ENCODE results near the gene LGR5. TPM values are rescaled to one million over a fixed set of nuclear protein-coding genes. Genes with fewer than 3 reads are reported as not detected.
A peak's percentile ranks its signal among the peaks of the same experiment; 100 is the strongest.

The LGR5 gene
- total RNA-seq, 1 donor from 2014 or later = 1.5 TPM

DNA sequence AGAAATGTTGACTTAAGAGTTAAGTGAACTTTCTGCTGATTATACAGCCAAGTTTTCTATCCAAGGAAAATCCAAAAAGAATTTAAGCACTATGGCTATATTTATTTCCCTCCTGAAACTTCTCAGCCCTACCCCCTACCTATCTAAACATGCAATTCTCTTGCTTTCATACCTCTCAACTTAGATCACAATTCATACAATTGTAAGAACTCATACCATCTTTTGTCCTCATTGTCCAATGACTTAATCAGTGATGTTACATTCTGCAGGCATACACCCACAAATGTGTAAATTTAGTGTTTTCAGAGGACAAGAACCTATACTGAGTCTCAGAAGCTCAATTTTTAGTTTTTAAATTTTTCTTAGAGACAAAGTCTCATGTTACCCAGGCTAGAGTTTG, 161.9 kb downstream of the LGR5 start:
- H3K27me3 ChIP-seq = no peaks in the 10 kb centered on the region
- H3K4me3 ChIP-seq = no peak overlapping the region
- DNase-seq (ENCODE audit: low spot score in 2 of 2) = no peak
- H3K36me3 ChIP-seq = peaks cover 0 to 3% of the 10 kb centered on the region in 2 donors
- TF ChIP-seq, protein P1, sequence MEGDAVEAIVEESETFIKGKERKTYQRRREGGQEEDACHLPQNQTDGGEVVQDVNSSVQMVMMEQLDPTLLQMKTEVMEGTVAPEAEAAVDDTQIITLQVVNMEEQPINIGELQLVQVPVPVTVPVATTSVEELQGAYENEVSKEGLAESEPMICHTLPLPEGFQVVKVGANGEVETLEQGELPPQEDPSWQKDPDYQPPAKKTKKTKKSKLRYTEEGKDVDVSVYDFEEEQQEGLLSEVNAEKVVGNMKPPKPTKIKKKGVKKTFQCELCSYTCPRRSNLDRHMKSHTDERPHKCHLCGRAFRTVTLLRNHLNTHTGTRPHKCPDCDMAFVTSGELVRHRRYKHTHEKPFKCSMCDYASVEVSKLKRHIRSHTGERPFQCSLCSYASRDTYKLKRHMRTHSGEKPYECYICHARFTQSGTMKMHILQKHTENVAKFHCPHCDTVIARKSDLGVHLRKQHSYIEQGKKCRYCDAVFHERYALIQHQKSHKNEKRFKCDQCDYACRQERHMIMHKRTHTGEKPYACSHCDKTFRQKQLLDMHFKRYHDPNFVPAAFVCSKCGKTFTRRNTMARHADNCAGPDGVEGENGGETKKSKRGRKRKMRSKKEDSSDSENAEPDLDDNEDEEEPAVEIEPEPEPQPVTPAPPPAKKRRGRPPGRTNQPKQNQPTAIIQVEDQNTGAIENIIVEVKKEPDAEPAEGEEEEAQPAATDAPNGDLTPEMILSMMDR (IDR thresholded peaks at IDR 0.05) = no peak
- no peaks in the 10 kb centered on the region for H3K9me3 ChIP-seq
- H3K4me1 ChIP-seq = no peaks in the 10 kb centered on the region
- intact Hi-C loops (cut with DNase I) = no loop called here
- H3K27ac ChIP-seq = no peak overlapping the region

GRCh38 chr12:71602761-71603577, 163.4 kb downstream of the LGR5 start:
- H3K4me3 ChIP-seq = no peak overlapping the region
- intact Hi-C loops (cut with DNase I) = no loop called here
- no peak overlapping the region for H3K27ac ChIP-seq
- peaks cover 5 to 7% of the 10 kb centered on the region in 2 donors for H3K36me3 ChIP-seq
- no peaks in the 10 kb centered on the region for H3K9me3 ChIP-seq
- DNase-seq (ENCODE audit: low spot score in 2 of 2) = no peak
- no peaks in the 10 kb centered on the region for H3K27me3 ChIP-seq
- TF ChIP-seq, protein P1 (IDR thresholded peaks at IDR 0.05) = no peak
- no peaks in the 10 kb centered on the region for H3K4me1 ChIP-seq

GRCh38 chr12:71605039-71605438, 165.4 kb downstream of the LGR5 start:
- DNase-seq (ENCODE audit: low spot score in 2 of 2) = no peak
- Histone ChIP-seq H3K36me3 (peaks cover 17 to 25% of the 10 kb centered on the region in 2 donors), H3K4me3 (no peak overlapping the region), H3K4me1 (no peaks in the 10 kb centered on the region), H3K27ac (peak overlapping the region in 1 of 2 donors; percentile 17), H3K9me3 (no peaks in the 10 kb centered on the region), H3K27me3 (no peaks in the 10 kb centered on the region)
- TF ChIP-seq, protein P1 (IDR thresholded peaks at IDR 0.05) = no peak
- intact Hi-C loops (cut with DNase I) = no loop called here

GRCh38 chr12:71607494-71608330, 168.1 kb downstream of the LGR5 start:
- no peak overlapping the region for H3K4me3 ChIP-seq
- peaks cover 39 to 40% of the 10 kb centered on the region in 2 donors for H3K36me3 ChIP-seq
- no peak for DNase-seq (ENCODE audit: low spot score in 2 of 2)
- no peaks in the 10 kb centered on the region for H3K4me1 ChIP-seq
- no peaks in the 10 kb centered on the region for H3K9me3 ChIP-seq
- TF ChIP-seq, protein P1 (IDR thresholded peaks at IDR 0.05) = no peak
- intact Hi-C loops (cut with DNase I) = no loop called here
- no peaks in the 10 kb centered on the region for H3K27me3 ChIP-seq
- H3K27ac ChIP-seq = no peak overlapping the region

- Histone ChIP-seq H3K27me3 (no peaks in the 10 kb centered on the region), H3K9me3 (no peaks in the 10 kb centered on the region), H3K27ac (no peak overlapping the region), H3K36me3 (peaks cover 63% of the 10 kb centered on the region in 2 donors), H3K4me3 (no peak overlapping the region), H3K4me1 (no peaks in the 10 kb centered on the region)
- no peak for DNase-seq (ENCODE audit: low spot score in 2 of 2)
- TF ChIP-seq, protein P1 (IDR thresholded peaks at IDR 0.05) = no peak
- intact Hi-C loops (cut with DNase I) = no loop called here
These were observed 170.6 kb downstream of the LGR5 start for GRCh38 chr12:71610031-71610795.

Data from ascending aorta (tissue), 2 donors.